ENCODE data around the gene PSME4.
"Not testable (repeated sequence)": the region's sequence is repeated elsewhere in the genome, so short reads cannot be mapped to it uniquely, and the experiment has no call there.

Gene PSME4

GRCh38 chr2:53964987-53965687 is 5.7 kb downstream of the PSME4 start:
- DNase-seq = no peak

GRCh38 chr2:53964257-53964952 is 6.4 kb downstream of the PSME4 start:
- DNase-seq = no peak

GRCh38 chr2:53961478-53962216 is 9.1 kb downstream of the PSME4 start:
- not testable (repeated sequence) for DNase-seq

- no peak for DNase-seq
Observed at GRCh38 chr2:53960476-53960875, 10.3 kb downstream of the PSME4 start.

GRCh38 chr2:53958443-53958842 is 12.3 kb downstream of the PSME4 start:
- no peak for DNase-seq

- DNase-seq = no peak
Observed at GRCh38 chr2:53952519-53952918, 18.3 kb downstream of the PSME4 start.

GRCh38 chr2:53949457-53949856 is 21.3 kb downstream of the PSME4 start:
- no peak for DNase-seq

- no peak for DNase-seq
Observed at GRCh38 chr2:53945538-53945937, 25.3 kb downstream of the PSME4 start.

- no peak for DNase-seq
Observed at GRCh38 chr2:53944542-53944941, 26.3 kb downstream of the PSME4 start.

- no peak for DNase-seq
Observed at GRCh38 chr2:53942280-53942679, 28.5 kb downstream of the PSME4 start.

- DNase-seq = no peak
Observed at GRCh38 chr2:53941749-53942148, 29.0 kb downstream of the PSME4 start.

- no peak for DNase-seq
Observed at GRCh38 chr2:53939656-53940055, 31.1 kb downstream of the PSME4 start.

- no peak for DNase-seq
Observed at GRCh38 chr2:53938904-53939303, 31.9 kb downstream of the PSME4 start.

- no peak for DNase-seq
Observed at GRCh38 chr2:53933329-53933728, 37.5 kb downstream of the PSME4 start.

- not testable (repeated sequence) for DNase-seq
Observed at GRCh38 chr2:53926321-53926720, 44.5 kb downstream of the PSME4 start.

- no peak for DNase-seq
Observed at GRCh38 chr2:53913721-53914120, 57.1 kb downstream of the PSME4 start.

- no peak for DNase-seq
Observed at GRCh38 chr2:53911434-53912189, 59.2 kb downstream of the PSME4 start.

GRCh38 chr2:53907582-53907981 is 63.2 kb downstream of the PSME4 start:
- no peak for DNase-seq

GRCh38 chr2:53905396-53905795 is 65.4 kb downstream of the PSME4 start:
- DNase-seq = no peak

- DNase-seq = no peak
Observed at GRCh38 chr2:53903011-53903410, 67.8 kb downstream of the PSME4 start.

GRCh38 chr2:53901192-53901591 is 69.6 kb downstream of the PSME4 start:
- no peak for DNase-seq

GRCh38 chr2:53896864-53897263 is 73.9 kb downstream of the PSME4 start:
- DNase-seq = no peak

All from right forelimb (tissue), 1 donor.